Esophagus squamous epithelium (tissue), 5 donors: ENCODE measurements around the gene SLC18A3. TPM values are rescaled to one million over a fixed set of nuclear protein-coding genes. Genes with fewer than 3 reads are reported as not detected.

Experiments
- DNase-seq: peaks from one replicate; lab custom pipeline; 2025; lab: John Stamatoyannopoulos, UW
- H3K27ac ChIP-seq, 4 donors: fragments of 200-600 bp; sonication (generic); one replicate each; pipeline ENCODE4 v1.5.1; 2016 to 2019; ENCODE audit warnings: mild to moderate bottlenecking in 1 of 4
- H3K27me3 ChIP-seq, 4 donors: fragments of 200-600 bp; sonication (generic); 1 replicate in 3 of 4; 2 replicates in 1 of 4; pipeline versions ENCODE4 v1.5.1 to v1.6.0; 2017 to 2021; ENCODE audit warnings: antibody characterized with exemption in 1 of 4
- H3K36me3 ChIP-seq, 3 donors: fragments of 200-600 bp; sonication (generic); one replicate each; pipeline ENCODE4 v1.5.1; 2016 to 2019
- H3K4me1 ChIP-seq, 3 donors: fragments of 200-600 bp; sonication (generic); one replicate each; pipeline ENCODE4 v1.5.1; 2017 to 2019
- H3K4me3 ChIP-seq, 4 donors: fragments of 200-600 bp; sonication (generic); 1 replicate in 3 of 4; 2 replicates in 1 of 4; pipeline ENCODE4 v1.5.1; 2016 to 2019; ENCODE audit warnings: mild to moderate bottlenecking in 2 of 4, moderate library complexity in 1 of 4
- H3K9me3 ChIP-seq, 3 donors: fragments of 200-600 bp; sonication (generic); one replicate each; pipeline ENCODE4 v1.5.1; 2016 to 2019
- POLR2A ChIP-seq, 4 donors: fragments of 450-650 bp; IDR thresholded peaks; one replicate each; pipeline ENCODE4 v1.6.1; 2017; ENCODE audit warnings: antibody characterized with exemption in 4 of 4, mild to moderate bottlenecking in 4 of 4, moderate library complexity in 3 of 4
- WGBS, 2 donors: methylation state at CpG; one replicate each; pipeline ENCODE4 v1.1.5; 2018; 5-methylcytosine and 5-hydroxymethylcytosine counted together
- intact Hi-C: fragments of 100-400 bp; cut with DNase I; formaldehyde crosslinking; loops from one replicate; pipeline ENCODE4 v1.15.0; 2022
- total RNA-seq, 4 donors: library from RNA; depleted of rRNA; stranded (reverse); fragments of >200 nt; gene quantifications; one replicate each; pipeline ENCODE4 v1.1.0, GENCODE V29; 2016
- TF ChIP-seq, protein P1 (sequence below), 6 experiments: fragments of 450-650 bp in 4 of 6; fragments of 200-600 bp in 2 of 6; sonication (generic) in 2 of 6; IDR thresholded peaks; one replicate each; pipeline ENCODE4 v1.5.1; 2016 to 2019; ENCODE audit warnings: antibody characterized with exemption in 6 of 6, mild to moderate bottlenecking in 4 of 6, moderate library complexity in 4 of 6
- donor health status: DM: yes; HTN: yes; CAD: no.

Gene SLC18A3
- total RNA-seq, 4 donors from 2014 or later: not detected

DNA sequence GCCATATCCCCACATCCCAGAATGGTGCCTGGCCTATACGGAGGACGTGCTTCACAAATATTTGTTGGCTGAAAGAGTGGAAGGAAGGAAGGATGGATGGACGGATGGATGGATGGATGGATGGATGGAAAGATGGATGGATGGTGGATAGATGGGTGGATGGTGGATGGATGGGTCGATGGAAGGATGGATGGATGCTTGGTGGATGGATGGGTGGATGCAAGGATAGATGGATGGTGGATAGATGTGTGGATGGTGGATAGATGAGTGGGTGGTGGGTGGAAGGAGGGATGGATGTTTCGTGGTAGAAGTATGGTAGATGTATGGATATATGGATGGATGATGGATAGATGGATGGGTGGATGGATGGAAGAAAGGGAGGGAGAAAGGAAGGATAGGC is 14.5 kb downstream of the SLC18A3 start:
- Histone ChIP-seq H3K9me3 (no peaks in the 10 kb centered on the region), H3K27me3 (peaks cover 0 to 30% (median 0%) of the 10 kb centered on the region in 4 donors), H3K36me3 (no peaks in the 10 kb centered on the region), H3K4me3 (no peak overlapping the region), H3K27ac (no peak overlapping the region), H3K4me1 (no peaks in the 10 kb centered on the region)
- 48 to 65% methylated on average over 5 of the region's 5 CpGs for WGBS, 2 donors
- intact Hi-C loops: no loop called here
- no peak for TF ChIP-seq POLR2A (IDR thresholded peaks at IDR 0.05)
- TF ChIP-seq, protein P1, sequence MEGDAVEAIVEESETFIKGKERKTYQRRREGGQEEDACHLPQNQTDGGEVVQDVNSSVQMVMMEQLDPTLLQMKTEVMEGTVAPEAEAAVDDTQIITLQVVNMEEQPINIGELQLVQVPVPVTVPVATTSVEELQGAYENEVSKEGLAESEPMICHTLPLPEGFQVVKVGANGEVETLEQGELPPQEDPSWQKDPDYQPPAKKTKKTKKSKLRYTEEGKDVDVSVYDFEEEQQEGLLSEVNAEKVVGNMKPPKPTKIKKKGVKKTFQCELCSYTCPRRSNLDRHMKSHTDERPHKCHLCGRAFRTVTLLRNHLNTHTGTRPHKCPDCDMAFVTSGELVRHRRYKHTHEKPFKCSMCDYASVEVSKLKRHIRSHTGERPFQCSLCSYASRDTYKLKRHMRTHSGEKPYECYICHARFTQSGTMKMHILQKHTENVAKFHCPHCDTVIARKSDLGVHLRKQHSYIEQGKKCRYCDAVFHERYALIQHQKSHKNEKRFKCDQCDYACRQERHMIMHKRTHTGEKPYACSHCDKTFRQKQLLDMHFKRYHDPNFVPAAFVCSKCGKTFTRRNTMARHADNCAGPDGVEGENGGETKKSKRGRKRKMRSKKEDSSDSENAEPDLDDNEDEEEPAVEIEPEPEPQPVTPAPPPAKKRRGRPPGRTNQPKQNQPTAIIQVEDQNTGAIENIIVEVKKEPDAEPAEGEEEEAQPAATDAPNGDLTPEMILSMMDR (IDR thresholded peaks at IDR 0.05): no peak
- no peak for DNase-seq

DNA sequence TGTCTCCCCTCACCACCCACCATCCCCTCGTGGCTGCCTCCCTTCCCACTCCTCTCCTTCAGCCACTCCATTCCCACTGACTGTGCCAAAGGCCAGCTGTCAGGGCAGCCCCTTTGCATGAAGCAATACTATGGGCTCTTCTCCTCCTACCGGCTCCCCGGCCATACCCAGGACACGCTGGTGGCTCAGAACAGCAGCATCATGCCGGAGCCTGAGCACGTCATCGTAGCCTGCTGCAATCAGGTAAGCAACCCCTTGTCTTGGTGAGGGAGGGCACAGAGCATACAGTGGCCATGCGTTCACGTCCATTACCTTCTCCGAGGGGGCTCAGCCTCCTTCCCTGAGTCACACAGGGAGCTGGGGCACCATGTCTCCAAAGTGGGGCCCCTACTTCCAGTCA is 15.3 kb downstream of the SLC18A3 start:
- intact Hi-C loops: no loop called here
- WGBS, 2 donors: 63 to 74% methylated on average over 1 to 10 of the region's 10 CpGs
- no peak overlapping the region for H3K4me3 ChIP-seq

GRCh38 chr10:49627038-49627437 is 16.9 kb downstream of the SLC18A3 start:
- no peak overlapping the region for H3K27ac ChIP-seq
- no peak overlapping the region for H3K4me3 ChIP-seq
- TF ChIP-seq, protein P1 (IDR thresholded peaks at IDR 0.05): no peak
- no peak for TF ChIP-seq POLR2A (IDR thresholded peaks at IDR 0.05)
- intact Hi-C loops: no loop called here
- 64 to 78% methylated on average over 7 of the region's 7 CpGs for WGBS, 2 donors
- H3K4me1 ChIP-seq: no peaks in the 10 kb centered on the region
- H3K9me3 ChIP-seq: no peaks in the 10 kb centered on the region
- no peaks in the 10 kb centered on the region for H3K36me3 ChIP-seq
- peaks cover 0 to 11% (median 0%) of the 10 kb centered on the region in 4 donors for H3K27me3 ChIP-seq
- no peak for DNase-seq

More for the DNA sequence above, 15.3 kb downstream of the SLC18A3 start:
- TF ChIP-seq, protein P1 (IDR thresholded peaks at IDR 0.05): no peak
- no peak for TF ChIP-seq POLR2A (IDR thresholded peaks at IDR 0.05)
- no peak for DNase-seq
- Histone ChIP-seq H3K27me3 (peaks cover 0 to 22% (median 0%) of the 10 kb centered on the region in 4 donors), H3K9me3 (no peaks in the 10 kb centered on the region), H3K36me3 (no peaks in the 10 kb centered on the region), H3K27ac (no peak overlapping the region), H3K4me1 (no peaks in the 10 kb centered on the region)

GRCh38 chr10:49627644-49628247 is 17.6 kb downstream of the SLC18A3 start:
- Histone ChIP-seq H3K27ac (no peak overlapping the region), H3K9me3 (no peaks in the 10 kb centered on the region), H3K27me3 (peaks cover 0 to 9% (median 0%) of the 10 kb centered on the region in 4 donors), H3K4me3 (no peak overlapping the region), H3K4me1 (no peaks in the 10 kb centered on the region), H3K36me3 (no peaks in the 10 kb centered on the region)
- 80% methylated on average over 6 to 10 of the region's 18 CpGs for WGBS, 2 donors
- intact Hi-C loops: no loop called here
- no peak for DNase-seq
- no peak for TF ChIP-seq POLR2A (IDR thresholded peaks at IDR 0.05)
- TF ChIP-seq, protein P1 (IDR thresholded peaks at IDR 0.05): no peak

GRCh38 chr10:49628599-49628998 is 18.5 kb downstream of the SLC18A3 start:
- no peaks in the 10 kb centered on the region for H3K36me3 ChIP-seq
- WGBS, 2 donors: 80 to 90% methylated on average over 7 to 8 of the region's 8 CpGs
- H3K4me3 ChIP-seq: no peak overlapping the region
- TF ChIP-seq POLR2A (IDR thresholded peaks at IDR 0.05): no peak
- TF ChIP-seq, protein P1 (IDR thresholded peaks at IDR 0.05): no peak
- no peaks in the 10 kb centered on the region for H3K4me1 ChIP-seq
- DNase-seq: no peak
- H3K27ac ChIP-seq: no peak overlapping the region
- intact Hi-C loops: no loop called here
- H3K9me3 ChIP-seq: no peaks in the 10 kb centered on the region
- peaks cover 0 to 14% (median 0%) of the 10 kb centered on the region in 4 donors for H3K27me3 ChIP-seq
